Mesenchymal stem cell (in vitro differentiated cells and primary cell): ENCODE results near the gene SDK2.

ENCODE experiments used
- DNase-seq: peaks from one replicate; pipeline ENCODE4 v3.0.0-alpha.2; 2013
- H2AFZ ChIP-seq: one replicate; pipeline ENCODE4 v1.6.1; 2013; ENCODE audit warnings: low read depth, mild to moderate bottlenecking, control low read depth, inconsistent platforms, low read length, moderate library complexity
- H2AK5ac ChIP-seq: 2 replicates; pipeline ENCODE4 v1.6.1; 2013; ENCODE audit warnings: low read length, moderate library complexity, mild to moderate bottlenecking, inconsistent platforms; ENCODE audit not compliant: severe bottlenecking
- H2BK120ac ChIP-seq: one replicate; pipeline ENCODE4 v1.6.1; 2013; ENCODE audit warnings: low read depth, mild to moderate bottlenecking, inconsistent platforms, low read length, moderate library complexity
- H2BK12ac ChIP-seq, 2 experiments: one replicate each; pipeline ENCODE4 v1.6.1; 2013; ENCODE audit warnings: inconsistent platforms in 2 of 2, low read length in 2 of 2, mild to moderate bottlenecking in 2 of 2, moderate library complexity in 2 of 2, control low read depth in 1 of 2
- H2BK15ac ChIP-seq: one replicate; pipeline ENCODE4 v1.6.1; 2013; ENCODE audit warnings: mild to moderate bottlenecking, low read depth, inconsistent platforms; ENCODE audit not compliant: poor library complexity, severe bottlenecking
- H2BK5ac ChIP-seq: 2 replicates; pipeline ENCODE4 v1.6.1; 2013; ENCODE audit warnings: low read depth, mild to moderate bottlenecking, low read length, control low read depth, inconsistent platforms; ENCODE audit not compliant: poor library complexity, severe bottlenecking
- H3K14ac ChIP-seq, 2 experiments: one replicate each; pipeline ENCODE4 v1.6.1; 2013; ENCODE audit warnings: inconsistent platforms in 2 of 2, low read length in 2 of 2, control low read depth in 1 of 2, mild to moderate bottlenecking in 1 of 2, moderate library complexity in 1 of 2
- H3K18ac ChIP-seq, 2 experiments: one replicate each; pipeline ENCODE4 v1.6.1; 2013; ENCODE audit warnings: inconsistent platforms in 2 of 2, low read length in 2 of 2, control low read depth in 1 of 2, low read depth in 1 of 2, mild to moderate bottlenecking in 1 of 2
- H3K23ac ChIP-seq, 2 experiments: one replicate each; pipeline ENCODE4 v1.6.1; 2013; ENCODE audit warnings: inconsistent platforms in 2 of 2, low read length in 2 of 2, mild to moderate bottlenecking in 2 of 2, moderate library complexity in 2 of 2, control low read depth in 1 of 2
- H3K27ac ChIP-seq: 2 replicates; pipeline ENCODE4 v1.5.1; 2013; ENCODE audit warnings: mild to moderate bottlenecking, moderate library complexity, low read length, control low read depth, inconsistent platforms; ENCODE audit not compliant: poor library complexity, severe bottlenecking
- H3K27me3 ChIP-seq, 2 experiments: 2 replicates each; pipeline versions ENCODE4 v1.6.1 to v1.7.0; 2013; ENCODE audit warnings: low read length in 2 of 2, mild to moderate bottlenecking in 2 of 2, moderate library complexity in 2 of 2, control low read depth in 1 of 2, inconsistent platforms in 1 of 2; ENCODE audit not compliant: control insufficient read depth in 1 of 2, insufficient read depth in 1 of 2
- H3K36me3 ChIP-seq, 2 experiments: 2 replicates each; pipeline versions ENCODE4 v1.6.1 to v1.7.0; 2013; ENCODE audit warnings: low read length in 2 of 2, control low read depth in 1 of 2, inconsistent platforms in 1 of 2, low read depth in 1 of 2, mild to moderate bottlenecking in 1 of 2; ENCODE audit not compliant: insufficient read depth in 2 of 2, control insufficient read depth in 1 of 2
- H3K4ac ChIP-seq, 2 experiments: one replicate each; pipeline ENCODE4 v1.6.1; 2013; ENCODE audit warnings: inconsistent platforms in 2 of 2, low read length in 2 of 2, mild to moderate bottlenecking in 2 of 2, moderate library complexity in 2 of 2, control low read depth in 1 of 2, low read depth in 1 of 2
- H3K4me1 ChIP-seq: 2 replicates; pipeline ENCODE4 v1.6.1; 2013; ENCODE audit warnings: low read depth, low read length, control low read depth; ENCODE audit not compliant: control insufficient read depth, insufficient read depth
- H3K4me2 ChIP-seq: 2 replicates; pipeline ENCODE4 v1.6.1; 2013; ENCODE audit warnings: low read length, mild to moderate bottlenecking, inconsistent platforms; ENCODE audit not compliant: poor library complexity, severe bottlenecking
- H3K4me3 ChIP-seq, 2 experiments: 2 replicates each; pipeline versions ENCODE4 v1.5.1 to v1.7.0; 2013; ENCODE audit warnings: low read length in 2 of 2, mild to moderate bottlenecking in 2 of 2, control low read depth in 1 of 2, low read depth in 1 of 2; ENCODE audit not compliant: insufficient read depth in 1 of 2
- H3K79me1 ChIP-seq: replicated peaks from 2 replicates; pipeline ENCODE4 v1.6.1; 2013; ENCODE audit warnings: mild to moderate bottlenecking, control low read depth, low read length, inconsistent platforms; ENCODE audit not compliant: poor library complexity, severe bottlenecking
- H3K9ac ChIP-seq: 2 replicates; pipeline ENCODE4 v1.7.0; 2013; ENCODE audit warnings: mild to moderate bottlenecking, low read length, moderate library complexity
- H3K9me3 ChIP-seq: 2 replicates; pipeline ENCODE4 v1.7.0; 2013; ENCODE audit warnings: mild to moderate bottlenecking, low read length; ENCODE audit not compliant: control insufficient read depth
- H4K8ac ChIP-seq: one replicate; pipeline ENCODE4 v1.6.1; 2013; ENCODE audit warnings: inconsistent platforms, mild to moderate bottlenecking, low read length, moderate library complexity
- H4K91ac ChIP-seq: one replicate; pipeline ENCODE4 v1.6.1; 2013; ENCODE audit warnings: mild to moderate bottlenecking, low read length, inconsistent platforms
- WGBS: methylation state at CpG from one replicate; pipeline ENCODE4 v1.1.7; 2013; ENCODE audit warnings: mixed read lengths; 5-methylcytosine and 5-hydroxymethylcytosine counted together

Gene SDK2

GRCh38 chr17:73399056-73399455 is 245.2 kb downstream of the SDK2 start:
- no peak overlapping the region for H2BK120ac ChIP-seq
- H2BK12ac ChIP-seq = no peak overlapping the region
- peaks cover 3 to 56% of the 10 kb centered on the region in 2 experiments for H3K27me3 ChIP-seq
- no peak overlapping the region for H3K27ac ChIP-seq
- H3K9me3 ChIP-seq = no peaks in the 10 kb centered on the region
- H3K36me3 ChIP-seq = no peaks in the 10 kb centered on the region
- H2BK5ac ChIP-seq = no peak overlapping the region
- no peaks in the 10 kb centered on the region for H3K79me1 ChIP-seq
- H3K9ac ChIP-seq = no peak overlapping the region
- no peak overlapping the region for H2BK15ac ChIP-seq
- H3K4me2 ChIP-seq = no peak overlapping the region
- 92% methylated on average over 11 of the region's 11 CpGs for WGBS
- H3K23ac ChIP-seq = no peak overlapping the region
- DNase-seq = no peak
- H3K4me1 ChIP-seq = peaks cover 30% of the 10 kb centered on the region
- no peak overlapping the region for H3K4me3 ChIP-seq
- H3K4ac ChIP-seq = no peak overlapping the region
- no peak overlapping the region for H4K8ac ChIP-seq
- H2AK5ac ChIP-seq = no peak overlapping the region
- no peak overlapping the region for H4K91ac ChIP-seq
- no peak overlapping the region for H3K18ac ChIP-seq
- no peak overlapping the region for H2AFZ ChIP-seq
- H3K14ac ChIP-seq = no peak overlapping the region

- no peak overlapping the region for H2BK12ac ChIP-seq
Observed at GRCh38 chr17:73397856-73398540, 246.2 kb downstream of the SDK2 start.

GRCh38 chr17:73397278-73397826 is 246.9 kb downstream of the SDK2 start:
- Histone ChIP-seq H3K27me3 (peaks cover 3 to 64% of the 10 kb centered on the region in 2 experiments), H3K4me2 (no peak overlapping the region), H3K4me1 (peaks cover 39% of the 10 kb centered on the region), H4K91ac (no peak overlapping the region), H3K18ac (no peak overlapping the region), H2BK15ac (peak overlapping the region; percentile 55), H3K79me1 (no peaks in the 10 kb centered on the region), H2BK120ac (no peak overlapping the region), H3K27ac (no peak overlapping the region), H3K9me3 (no peaks in the 10 kb centered on the region), H3K9ac (no peak overlapping the region), H3K14ac (no peak overlapping the region), H2AFZ (no peak overlapping the region), H2AK5ac (no peak overlapping the region), H2BK5ac (no peak overlapping the region), H2BK12ac (no peak overlapping the region), H3K36me3 (no peaks in the 10 kb centered on the region), H3K4ac (no peak overlapping the region), H4K8ac (no peak overlapping the region), H3K23ac (no peak overlapping the region), H3K4me3 (no peak overlapping the region)
- no peak for DNase-seq
- WGBS = 82% methylated on average over 17 of the region's 17 CpGs

More at GRCh38 chr17:73397856-73398540, 246.2 kb downstream of the SDK2 start:
- H2BK5ac ChIP-seq = no peak overlapping the region
- 95% methylated on average over 14 of the region's 17 CpGs for WGBS
- H4K8ac ChIP-seq = no peak overlapping the region
- no peaks in the 10 kb centered on the region for H3K9me3 ChIP-seq
- no peak overlapping the region for H3K4ac ChIP-seq
- H2AK5ac ChIP-seq = no peak overlapping the region
- H3K4me3 ChIP-seq = no peak overlapping the region
- H3K23ac ChIP-seq = no peak overlapping the region
- no peak overlapping the region for H3K27ac ChIP-seq
- H2BK120ac ChIP-seq = no peak overlapping the region
- no peaks in the 10 kb centered on the region for H3K79me1 ChIP-seq
- no peak overlapping the region for H2BK15ac ChIP-seq
- no peaks in the 10 kb centered on the region for H3K36me3 ChIP-seq
- H3K4me2 ChIP-seq = no peak overlapping the region
- DNase-seq = no peak
- peaks cover 3 to 64% of the 10 kb centered on the region in 2 experiments for H3K27me3 ChIP-seq
- peaks cover 39% of the 10 kb centered on the region for H3K4me1 ChIP-seq
- H3K18ac ChIP-seq = no peak overlapping the region
- H3K9ac ChIP-seq = no peak overlapping the region
- H3K14ac ChIP-seq = no peak overlapping the region
- H2AFZ ChIP-seq = no peak overlapping the region
- H4K91ac ChIP-seq = no peak overlapping the region

DNA sequence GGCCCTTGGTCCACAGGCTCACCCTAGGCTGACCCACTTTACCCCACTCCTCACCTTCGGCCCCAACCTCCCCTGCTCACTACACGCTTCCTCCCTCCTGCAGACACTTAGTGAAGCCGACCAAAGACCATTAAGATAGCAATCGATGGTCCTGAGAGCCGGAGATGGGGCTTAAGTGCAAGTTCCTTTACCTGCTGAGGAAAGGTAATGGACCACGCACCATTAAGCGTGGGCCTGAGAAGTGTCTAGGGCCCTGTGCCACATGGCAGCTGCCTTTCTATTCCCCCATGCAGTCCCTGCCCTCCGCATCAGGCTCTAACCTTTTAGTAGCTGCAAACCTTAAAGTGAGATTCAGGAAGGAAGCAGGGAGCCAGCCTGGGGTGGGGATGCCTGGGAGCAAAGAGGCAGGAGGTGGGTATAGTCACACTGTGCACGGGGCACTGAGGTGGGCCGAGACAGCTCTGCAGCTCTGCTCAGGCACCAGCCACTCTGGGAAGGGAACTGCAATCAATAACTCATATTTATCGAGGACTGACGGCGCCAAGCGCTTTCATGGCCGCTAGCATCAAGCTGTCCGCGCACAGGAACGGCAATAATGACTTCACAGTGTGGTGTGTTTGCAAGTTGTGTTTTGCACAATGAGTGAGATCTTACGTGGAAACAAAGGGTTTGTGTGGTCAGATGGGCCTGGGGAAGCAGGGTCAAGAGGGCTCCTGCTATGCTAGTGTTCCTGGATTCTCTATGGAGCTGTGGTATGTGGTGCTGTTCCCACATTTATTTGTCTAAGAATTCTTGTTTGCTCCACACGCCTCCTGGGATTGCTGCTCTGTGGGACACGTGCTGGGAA is 247.6 kb downstream of the SDK2 start:
- no peak overlapping the region for H2BK120ac ChIP-seq
- H3K18ac ChIP-seq = no peak overlapping the region
- no peak overlapping the region for H3K14ac ChIP-seq
- H2BK5ac ChIP-seq = no peak overlapping the region
- 77% methylated on average over 21 of the region's 21 CpGs for WGBS
- H3K4ac ChIP-seq = no peak overlapping the region
- H2AFZ ChIP-seq = no peak overlapping the region
- no peak overlapping the region for H3K23ac ChIP-seq
- no peak overlapping the region for H2AK5ac ChIP-seq
- no peak overlapping the region for H3K9ac ChIP-seq
- no peak overlapping the region for H3K27ac ChIP-seq
- H3K36me3 ChIP-seq = no peaks in the 10 kb centered on the region
- no peak overlapping the region for H4K91ac ChIP-seq
- no peaks in the 10 kb centered on the region for H3K79me1 ChIP-seq
- H3K9me3 ChIP-seq = no peaks in the 10 kb centered on the region
- H2BK12ac ChIP-seq = no peak overlapping the region
- H2BK15ac ChIP-seq = no peak overlapping the region
- DNase-seq = peak; percentile 18
- H3K27me3 ChIP-seq = peaks cover 3 to 64% of the 10 kb centered on the region in 2 experiments
- no peak overlapping the region for H3K4me3 ChIP-seq
- H3K4me2 ChIP-seq = no peak overlapping the region
- H4K8ac ChIP-seq = no peak overlapping the region
- H3K4me1 ChIP-seq = peaks cover 37% of the 10 kb centered on the region
